ENCODE data around the gene ANO4.

The ANO4 gene

DNA sequence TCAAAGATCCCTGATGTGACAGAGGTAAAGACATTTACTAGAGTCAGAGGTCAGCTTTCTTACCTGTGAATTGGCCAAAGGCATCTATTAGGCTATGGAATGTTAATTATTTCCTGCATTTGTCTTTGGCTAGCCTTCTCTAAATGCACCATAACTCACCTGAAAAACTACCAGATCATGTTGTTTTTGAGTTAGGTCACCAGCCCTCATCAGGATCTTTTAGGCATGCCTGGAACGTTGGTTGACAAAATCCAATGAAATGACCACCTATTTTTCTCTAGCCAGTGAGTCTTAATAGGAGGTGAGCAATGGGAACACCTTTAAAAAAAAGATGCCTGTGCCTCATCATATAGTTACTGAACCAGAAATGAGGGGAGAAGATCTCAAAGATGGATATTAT is 46.2 kb downstream of the ANO4 start:
- Histone ChIP-seq H3K4me2 (no peak overlapping the region), H3K9me3 (no peaks in the 10 kb centered on the region), H3K4me3 (no peak overlapping the region), H3K4me1 (peaks cover 48% of the 10 kb centered on the region), H3K27ac (no peak overlapping the region), H3K27me3 (no peaks in the 10 kb centered on the region), H4K20me1 (no peaks in the 10 kb centered on the region), H3K9ac (no peak overlapping the region), H3K36me3 (no peaks in the 10 kb centered on the region)
- TF ChIP-seq Cebpa-rat (IDR thresholded peaks at IDR 0.05): no peak

DNA sequence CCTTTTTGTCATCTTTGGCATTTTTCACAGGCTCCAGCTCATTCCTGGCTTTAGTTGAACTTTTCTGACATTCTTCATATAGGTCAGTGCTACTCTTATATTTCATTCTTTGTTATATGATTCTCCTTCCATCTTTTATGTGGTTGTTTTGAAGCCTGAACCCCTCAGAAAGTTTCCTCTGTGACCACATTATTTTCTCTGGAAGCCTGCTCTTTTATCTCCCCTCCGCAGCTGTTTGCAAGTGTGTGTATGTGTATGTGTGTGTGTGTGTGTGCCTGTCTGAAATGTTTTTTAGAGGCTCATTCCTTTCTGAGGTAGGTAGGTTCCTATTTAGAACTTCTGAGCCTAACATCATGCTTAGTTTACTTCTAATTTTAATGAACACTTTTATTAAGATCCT is 47.6 kb downstream of the ANO4 start:
- no peak for TF ChIP-seq Cebpa-rat (IDR thresholded peaks at IDR 0.05)
- H3K9me3 ChIP-seq: no peaks in the 10 kb centered on the region
- no peaks in the 10 kb centered on the region for H3K36me3 ChIP-seq

DNA sequence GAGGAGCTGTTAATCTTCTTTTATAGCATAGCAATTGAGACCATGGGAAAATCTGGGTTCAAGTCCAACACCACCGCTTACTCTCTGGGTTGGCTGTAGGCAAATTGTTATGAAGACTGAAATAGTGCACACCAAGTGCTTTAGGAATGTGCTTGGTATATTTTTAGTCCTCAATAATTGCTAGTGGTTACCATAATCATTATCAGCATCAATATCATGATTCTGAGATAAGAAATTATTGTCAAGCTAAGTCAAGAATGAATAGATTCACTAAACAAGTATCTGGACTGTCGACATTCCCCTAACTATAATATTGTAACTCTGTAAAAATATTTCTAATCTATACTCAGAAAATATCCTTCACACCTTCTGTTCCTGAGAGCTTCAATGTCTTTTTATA is 48.5 kb downstream of the ANO4 start:
- Histone ChIP-seq H3K27me3 (no peaks in the 10 kb centered on the region), H4K20me1 (no peaks in the 10 kb centered on the region), H3K4me1 (peaks cover 69% of the 10 kb centered on the region), H3K9ac (no peak overlapping the region), H3K36me3 (no peaks in the 10 kb centered on the region), H3K9me3 (no peaks in the 10 kb centered on the region), H3K27ac (0 out of 2 replicates have a peak overlapping the region, but pooled peaks have one; percentile 37), H3K4me3 (no peak overlapping the region), H3K4me2 (peak overlapping the region; percentile 85)
- TF ChIP-seq Cebpa-rat (IDR thresholded peaks at IDR 0.05): no peak

More for the DNA sequence above, 47.6 kb downstream of the ANO4 start:
- Histone ChIP-seq H3K4me3 (no peak overlapping the region), H3K9ac (no peak overlapping the region), H4K20me1 (no peaks in the 10 kb centered on the region), H3K4me2 (peak overlapping the region; percentile 85), H3K4me1 (peaks cover 62% of the 10 kb centered on the region), H3K27me3 (no peaks in the 10 kb centered on the region), H3K27ac (no peak overlapping the region)

DNA sequence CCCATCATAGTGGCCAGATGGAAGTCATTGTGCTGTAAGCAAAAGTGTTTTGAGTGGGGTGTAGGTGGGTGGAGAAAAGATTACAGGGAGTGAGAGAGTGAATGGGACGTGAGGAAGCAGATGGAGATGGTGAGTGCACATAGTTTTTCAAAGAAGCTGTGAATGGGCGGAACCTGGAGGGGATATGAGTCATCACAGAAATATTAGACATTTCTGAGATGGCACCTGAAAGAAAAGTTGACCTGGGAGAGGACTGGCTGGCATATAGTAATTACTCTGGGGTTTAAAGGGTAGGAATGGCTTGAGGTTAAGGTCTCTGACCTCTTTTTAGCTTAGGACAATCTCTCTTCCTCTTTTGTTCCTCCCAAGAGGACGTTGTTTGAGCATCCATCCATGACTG is 50.5 kb downstream of the ANO4 start:
- H3K36me3 ChIP-seq: no peaks in the 10 kb centered on the region
- no peaks in the 10 kb centered on the region for H4K20me1 ChIP-seq
- H3K4me2 ChIP-seq: peak overlapping the region; percentile 85
- peak overlapping the region; percentile 17; the same call in 1 of the 2 replicates for H3K4me3 ChIP-seq
- peaks cover 69% of the 10 kb centered on the region for H3K4me1 ChIP-seq
- peak overlapping the region; percentile 45 for H3K27ac ChIP-seq
- TF ChIP-seq Cebpa-rat (IDR thresholded peaks at IDR 0.05): no peak
- H3K9me3 ChIP-seq: no peaks in the 10 kb centered on the region
- no peaks in the 10 kb centered on the region for H3K27me3 ChIP-seq
- H3K9ac ChIP-seq: no peak overlapping the region

DNA sequence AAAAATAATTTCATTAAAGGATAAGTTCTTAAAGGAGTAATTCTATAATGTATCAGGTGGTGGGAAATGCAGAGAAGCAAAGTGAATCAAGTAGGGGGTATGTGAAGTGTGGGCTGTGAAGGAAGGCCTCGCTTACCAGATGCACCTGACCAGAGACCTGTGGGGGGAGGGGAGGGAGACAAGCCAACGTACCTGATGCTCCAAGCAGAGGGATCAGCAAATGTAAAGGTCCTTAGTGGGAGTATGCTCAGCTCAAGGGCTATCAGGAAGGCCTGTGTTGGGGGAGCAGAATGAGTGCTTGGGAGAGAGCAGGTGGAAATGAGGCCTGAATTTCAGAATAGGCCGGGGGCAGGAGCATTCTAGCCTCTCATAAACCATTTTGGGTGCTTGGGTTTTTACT is 57.1 kb downstream of the ANO4 start:
- Histone ChIP-seq H4K20me1 (no peaks in the 10 kb centered on the region), H3K4me1 (peaks cover 22% of the 10 kb centered on the region), H3K9ac (no peak overlapping the region), H3K4me2 (no peak overlapping the region), H3K36me3 (no peaks in the 10 kb centered on the region), H3K9me3 (no peaks in the 10 kb centered on the region), H3K27ac (no peak overlapping the region), H3K4me3 (no peak overlapping the region), H3K27me3 (no peaks in the 10 kb centered on the region)
- TF ChIP-seq Cebpa-rat (IDR thresholded peaks at IDR 0.05): no peak

DNA sequence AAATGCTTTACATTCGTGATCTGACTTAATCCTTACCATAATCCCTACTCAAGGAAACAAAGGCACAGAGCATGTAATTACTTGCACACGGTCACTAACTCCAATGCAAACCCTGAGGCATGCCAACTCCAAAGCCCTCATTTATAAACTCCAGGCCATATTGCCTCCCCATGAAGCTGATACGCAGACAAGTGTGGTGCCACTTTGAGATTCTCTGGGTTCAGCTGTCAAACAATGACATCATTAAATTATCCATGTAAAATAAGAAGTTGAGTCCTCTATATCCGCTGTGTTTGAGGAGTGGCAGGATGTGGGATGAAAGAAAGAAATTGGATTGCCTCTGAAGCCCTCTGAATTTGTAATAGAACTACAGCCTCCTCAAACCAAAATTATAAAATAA is 62.8 kb downstream of the ANO4 start:
- TF ChIP-seq Cebpa-rat (IDR thresholded peaks at IDR 0.05): no peak
- peaks cover 10% of the 10 kb centered on the region for H3K4me1 ChIP-seq

DNA sequence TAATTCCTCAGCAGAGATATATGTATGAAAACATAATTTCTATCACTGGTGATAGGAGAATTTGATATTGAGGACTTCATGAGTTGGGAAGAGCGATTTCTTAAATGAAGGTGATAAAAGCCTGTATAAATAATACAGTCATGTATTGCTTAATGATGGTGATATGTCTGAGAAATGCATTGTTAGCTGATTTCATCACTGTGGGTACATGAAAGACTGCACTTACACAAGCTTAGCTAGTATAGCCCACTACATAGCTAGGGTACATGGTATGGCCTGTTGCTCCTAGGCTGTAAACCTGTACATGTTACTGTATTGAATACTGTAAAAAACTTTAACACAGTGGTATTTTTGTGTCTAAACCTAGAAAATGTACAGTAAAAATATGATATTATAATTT is 63.4 kb downstream of the ANO4 start:
- Histone ChIP-seq H3K4me3 (no peak overlapping the region), H3K27ac (no peak overlapping the region), H3K9ac (no peak overlapping the region), H3K27me3 (no peaks in the 10 kb centered on the region), H3K36me3 (no peaks in the 10 kb centered on the region), H3K4me1 (peaks cover 10% of the 10 kb centered on the region), H3K4me2 (no peak overlapping the region), H3K9me3 (no peaks in the 10 kb centered on the region), H4K20me1 (no peaks in the 10 kb centered on the region)
- TF ChIP-seq Cebpa-rat (IDR thresholded peaks at IDR 0.05): no peak

More for the DNA sequence above, 62.8 kb downstream of the ANO4 start:
- no peak overlapping the region for H3K4me2 ChIP-seq
- H3K36me3 ChIP-seq: no peaks in the 10 kb centered on the region
- no peaks in the 10 kb centered on the region for H4K20me1 ChIP-seq
- H3K9ac ChIP-seq: no peak overlapping the region
- H3K9me3 ChIP-seq: no peaks in the 10 kb centered on the region
- no peak overlapping the region for H3K27ac ChIP-seq
- H3K27me3 ChIP-seq: no peaks in the 10 kb centered on the region
- no peak overlapping the region for H3K4me3 ChIP-seq

DNA sequence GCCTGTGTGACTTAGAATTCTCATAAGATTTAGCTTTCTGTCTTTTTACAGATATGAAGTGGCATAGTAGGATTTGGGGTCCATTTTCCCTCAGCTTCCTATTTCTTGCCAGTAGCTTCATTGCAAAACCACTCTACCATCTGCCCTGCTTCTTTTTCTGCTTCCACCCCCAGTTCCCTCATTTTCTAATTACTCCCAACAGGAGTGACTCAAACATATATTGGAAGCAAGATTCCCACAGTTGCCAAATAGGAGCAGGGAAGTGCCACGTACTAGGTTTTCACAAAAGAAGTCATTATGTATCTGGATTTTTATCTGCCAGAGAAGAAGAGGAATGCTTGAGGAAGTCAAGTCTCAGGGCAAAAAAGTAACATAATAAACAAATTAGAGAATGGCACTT is 64.1 kb downstream of the ANO4 start:
- Histone ChIP-seq H3K4me2 (no peak overlapping the region), H3K9me3 (no peaks in the 10 kb centered on the region), H3K27ac (no peak overlapping the region), H3K4me1 (peaks cover 10% of the 10 kb centered on the region), H3K36me3 (no peaks in the 10 kb centered on the region), H3K9ac (no peak overlapping the region), H3K4me3 (no peak overlapping the region), H4K20me1 (no peaks in the 10 kb centered on the region), H3K27me3 (no peaks in the 10 kb centered on the region)
- TF ChIP-seq Cebpa-rat (IDR thresholded peaks at IDR 0.05): no peak

DNA sequence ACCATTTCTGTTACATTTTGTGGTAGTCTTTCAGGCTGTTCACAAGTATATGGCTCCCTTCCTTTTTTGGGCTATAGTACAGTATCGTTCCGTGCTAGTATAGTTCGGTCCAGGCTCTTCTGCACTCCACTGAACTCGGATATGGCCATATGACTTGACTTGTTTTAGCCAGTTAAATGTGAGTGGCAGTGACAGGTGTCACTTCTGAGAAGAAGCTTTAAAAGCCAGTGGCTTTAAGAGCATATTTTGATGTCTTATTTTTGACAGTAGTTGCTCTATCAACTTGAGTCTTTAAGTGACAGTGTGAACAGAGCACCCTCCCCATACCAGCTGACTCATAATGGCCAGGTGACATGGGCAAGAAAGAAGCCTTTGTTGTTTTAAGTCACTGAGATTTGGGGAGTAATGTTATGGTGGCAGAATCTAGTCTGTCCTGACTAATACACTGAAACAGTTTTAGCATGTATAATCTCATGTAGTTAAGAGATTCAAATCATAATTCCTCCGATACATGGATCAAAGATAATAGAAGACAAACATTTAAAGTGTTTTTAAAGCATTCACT is 64.6 kb downstream of the ANO4 start:
- Histone ChIP-seq H3K27me3 (no peaks in the 10 kb centered on the region), H3K36me3 (no peaks in the 10 kb centered on the region), H3K4me3 (no peak overlapping the region), H3K4me1 (peaks cover 9% of the 10 kb centered on the region), H3K27ac (no peak overlapping the region), H3K9me3 (no peaks in the 10 kb centered on the region), H3K9ac (no peak overlapping the region), H4K20me1 (no peaks in the 10 kb centered on the region), H3K4me2 (no peak overlapping the region)
- TF ChIP-seq Cebpa-rat (IDR thresholded peaks at IDR 0.05): no peak

DNA sequence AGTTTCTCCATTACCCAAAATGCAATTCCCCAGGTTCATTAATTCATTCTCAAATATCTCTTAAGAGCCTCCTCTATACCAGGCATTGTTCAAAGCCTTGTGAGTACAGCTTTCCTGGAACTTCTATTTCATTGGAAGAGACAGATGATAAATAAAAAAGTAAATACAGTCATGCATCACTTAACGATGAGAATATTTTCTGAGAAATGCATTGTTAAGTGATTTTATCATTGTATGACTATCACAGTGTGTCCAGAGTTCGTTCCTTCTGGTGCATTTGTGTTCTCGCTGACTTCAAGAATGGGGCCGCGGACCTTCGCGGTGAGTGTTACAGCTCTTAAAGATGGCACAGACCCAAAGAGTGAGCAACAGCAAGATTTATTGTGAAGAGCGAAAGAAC is 66.0 kb downstream of the ANO4 start:
- H3K9ac ChIP-seq: no peak overlapping the region
- no peaks in the 10 kb centered on the region for H4K20me1 ChIP-seq
- no peaks in the 10 kb centered on the region for H3K27me3 ChIP-seq
- no peaks in the 10 kb centered on the region for H3K36me3 ChIP-seq
- no peaks in the 10 kb centered on the region for H3K4me1 ChIP-seq
- H3K4me2 ChIP-seq: no peak overlapping the region
- TF ChIP-seq Cebpa-rat (IDR thresholded peaks at IDR 0.05): no peak
- H3K4me3 ChIP-seq: no peak overlapping the region
- no peak overlapping the region for H3K27ac ChIP-seq
- H3K9me3 ChIP-seq: no peaks in the 10 kb centered on the region

DNA sequence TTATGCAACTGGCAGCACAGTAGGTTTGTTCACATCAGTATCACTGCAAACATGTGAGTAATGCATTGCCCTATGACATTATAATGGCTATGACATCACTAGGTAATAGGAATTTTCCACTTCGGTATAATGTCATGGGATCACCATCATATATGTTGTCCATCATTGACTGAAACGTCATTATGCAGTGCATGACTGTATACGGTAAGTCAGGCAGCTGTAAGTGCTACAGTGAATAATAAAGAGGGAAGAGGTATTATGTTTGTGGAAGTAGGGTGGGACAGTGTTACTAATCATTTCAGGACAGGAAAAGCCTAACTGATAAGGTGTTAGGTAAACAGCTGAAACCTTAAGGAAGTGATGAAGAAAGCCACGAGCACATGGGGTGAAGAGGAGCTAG is 68.1 kb downstream of the ANO4 start:
- no peak for TF ChIP-seq Cebpa-rat (IDR thresholded peaks at IDR 0.05)
- Histone ChIP-seq H3K27me3 (no peaks in the 10 kb centered on the region), H3K4me1 (peaks cover under 1% of the 10 kb centered on the region; the same call in 1 of the 2 replicates), H3K27ac (no peak overlapping the region), H4K20me1 (no peaks in the 10 kb centered on the region), H3K36me3 (no peaks in the 10 kb centered on the region), H3K9me3 (no peaks in the 10 kb centered on the region), H3K4me3 (no peak overlapping the region), H3K9ac (no peak overlapping the region), H3K4me2 (no peak overlapping the region)
